GM18858 (cell line): ENCODE measurements around the gene CYP11A1.

ENCODE experiments used
- ATAC-seq: cut with Tn5 transposase; IDR thresholded peaks from one replicate; pipeline ENCODE4 v1.9.1; 2021; ENCODE audit not compliant: unreplicated experiment

The CYP11A1 gene

DNA sequence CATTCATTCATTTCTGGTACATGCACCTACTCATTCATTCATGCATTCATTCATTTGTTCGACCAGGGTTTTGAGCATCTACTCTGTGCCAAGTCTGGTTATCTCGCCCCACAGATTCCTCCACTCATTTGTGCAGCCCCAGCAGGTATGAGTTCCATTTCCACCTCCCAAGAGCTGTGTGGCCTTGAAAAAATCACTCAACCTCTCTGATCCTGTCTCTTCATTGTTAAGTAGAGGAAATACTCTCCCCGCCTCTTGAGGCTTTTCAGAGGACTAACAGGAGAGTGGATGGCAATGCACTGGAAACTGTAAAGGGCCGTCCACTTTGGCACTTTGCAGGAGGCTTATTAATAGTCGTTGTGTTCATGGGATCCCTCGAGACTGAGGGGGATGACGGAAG, 61.8 kb downstream of the CYP11A1 start:
- ATAC-seq = no peak

DNA sequence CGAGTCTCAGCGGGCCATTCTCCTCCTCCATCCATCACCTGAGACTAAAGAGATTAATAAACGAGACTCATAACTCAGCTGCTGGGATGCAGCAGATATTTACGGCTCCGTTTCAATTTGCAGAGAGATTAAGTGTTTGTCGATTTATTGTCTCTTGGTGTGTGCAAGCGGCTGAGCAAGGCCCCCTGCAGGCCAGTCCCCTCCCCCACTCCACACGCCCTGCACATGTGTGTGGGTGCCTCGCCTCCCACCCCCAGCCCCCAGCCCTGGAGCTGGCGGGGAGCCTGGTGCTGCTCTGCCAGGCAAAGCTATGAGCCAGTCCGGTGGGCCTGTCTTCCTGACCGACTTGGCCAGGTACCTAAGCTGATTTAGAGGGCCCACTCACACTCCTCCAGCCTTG, 63.0 kb downstream of the CYP11A1 start:
- no peak for ATAC-seq

DNA sequence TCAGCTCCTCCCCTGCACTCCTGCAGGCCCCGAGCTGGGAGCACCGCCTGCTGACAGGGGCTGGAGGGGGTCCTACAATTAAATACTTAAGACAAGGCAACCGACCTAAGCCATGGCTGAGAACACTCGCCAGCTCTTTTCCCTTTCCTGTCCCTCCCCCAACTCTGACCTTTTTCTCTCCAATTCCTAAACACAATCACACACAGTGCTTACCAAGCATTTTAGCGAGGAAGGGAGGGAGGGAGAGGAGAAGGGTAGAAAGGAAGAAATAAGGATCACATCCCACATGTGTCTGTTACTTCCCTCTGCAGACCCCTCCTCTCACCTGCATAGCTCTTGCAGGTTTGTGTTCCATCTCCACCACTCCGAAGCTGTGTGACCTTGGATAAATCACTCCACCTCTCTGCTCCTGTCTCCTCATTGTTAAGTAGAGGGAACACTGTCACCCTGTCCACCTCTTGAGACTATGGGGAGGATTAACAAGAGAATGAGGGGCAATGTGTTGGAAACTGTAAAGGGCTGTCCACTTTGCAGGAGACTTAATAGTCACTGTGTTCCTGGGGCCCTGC, 63.6 kb downstream of the CYP11A1 start:
- ATAC-seq = no peak

DNA sequence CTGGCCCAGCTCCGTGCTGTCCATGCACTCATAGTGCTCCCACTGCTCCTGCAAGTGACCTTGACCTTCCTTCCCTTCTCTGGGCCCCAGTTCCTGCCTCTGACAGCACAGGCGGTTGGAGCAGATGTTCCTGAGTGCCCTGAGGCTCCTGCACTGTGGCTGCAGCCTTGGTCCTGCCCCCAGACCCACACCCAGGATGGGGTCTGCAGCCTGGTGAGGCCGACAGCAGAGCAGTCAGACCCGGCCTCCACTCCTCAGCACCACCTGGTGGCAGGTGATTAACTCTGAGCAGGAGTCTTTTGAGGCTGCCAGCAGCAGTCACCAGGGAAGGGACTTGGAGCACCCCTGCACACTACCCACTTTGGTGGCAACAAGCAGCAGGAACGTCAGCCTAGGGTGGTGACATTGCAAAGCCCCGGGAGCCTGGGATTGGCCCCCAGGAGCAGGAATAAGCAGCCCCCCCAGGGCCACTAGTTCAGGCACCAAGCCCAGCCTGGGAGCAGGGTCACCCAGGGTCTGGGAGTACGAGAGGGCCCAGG, 64.6 kb downstream of the CYP11A1 start:
- no peak for ATAC-seq

DNA sequence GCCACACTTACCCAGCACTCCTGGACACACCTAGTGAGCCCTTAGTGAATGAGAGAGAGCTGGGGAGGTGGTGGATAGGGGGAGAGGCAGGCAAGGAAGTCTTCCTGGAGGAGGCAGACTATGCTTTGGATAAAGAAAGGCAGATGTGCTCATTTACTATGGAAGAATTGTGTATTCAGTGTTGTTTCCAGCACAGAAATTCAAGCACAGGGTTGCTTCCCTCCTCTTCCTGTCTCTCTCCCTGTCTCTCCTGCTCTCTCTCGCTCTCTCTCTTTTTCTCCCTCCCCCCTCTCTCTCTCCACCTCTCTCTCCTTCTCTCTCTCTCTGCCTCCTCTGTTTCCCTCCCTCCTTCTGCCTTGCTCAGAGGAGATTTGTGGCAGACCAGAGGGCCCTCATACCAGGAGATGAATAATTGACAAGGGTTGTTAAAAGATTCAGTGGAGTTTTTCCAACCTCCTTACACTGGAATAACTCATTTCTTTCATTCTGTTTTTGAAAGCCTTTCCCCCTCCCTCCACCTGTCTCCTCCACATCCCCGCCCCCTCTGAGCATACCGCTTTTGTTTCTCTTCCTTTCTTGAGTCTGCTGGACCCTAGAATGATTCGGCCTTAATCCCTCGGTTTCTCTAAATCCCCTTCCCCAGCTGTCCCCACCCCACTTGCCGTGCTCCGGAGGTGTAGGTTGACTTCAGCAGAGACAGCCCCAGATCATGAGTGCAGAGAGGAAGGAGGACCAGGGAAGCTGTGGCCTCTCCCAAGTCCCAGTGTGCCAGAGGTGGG, 65.7 kb downstream of the CYP11A1 start:
- no peak for ATAC-seq

DNA sequence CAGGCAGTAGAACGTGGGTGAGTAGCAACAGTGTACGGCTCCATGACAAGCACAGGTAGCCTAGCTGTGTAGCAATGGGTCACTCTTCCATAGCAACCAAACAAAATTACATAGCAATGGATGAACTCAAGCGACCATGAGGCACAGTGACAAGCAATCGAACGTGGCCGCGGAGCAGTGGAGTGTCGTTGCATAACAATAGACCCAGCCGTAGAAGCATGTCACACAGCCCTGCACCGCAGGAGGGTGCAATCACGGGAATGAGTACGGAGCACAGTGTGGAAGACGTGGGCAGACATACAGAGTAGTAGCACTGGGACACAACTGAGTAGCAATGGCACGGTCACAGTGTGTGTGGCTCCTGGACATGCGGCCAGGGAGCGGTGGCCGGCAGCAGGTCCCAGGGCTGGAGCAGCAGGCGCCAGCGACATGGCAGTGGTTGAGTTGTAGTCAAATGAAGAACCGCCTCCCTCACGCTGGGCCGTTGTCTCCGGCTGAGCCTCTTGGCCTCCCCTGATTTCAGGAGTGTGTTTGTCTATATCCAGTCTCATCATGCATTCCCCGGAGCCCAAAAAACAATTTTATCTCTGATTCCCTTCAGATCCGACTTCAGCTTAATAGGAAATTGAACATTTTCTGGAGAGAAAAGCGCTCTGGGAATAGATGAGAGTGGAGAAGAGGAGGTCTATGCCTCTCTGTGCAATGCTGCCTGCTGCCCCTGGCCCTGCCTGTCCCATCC, 67.2 kb downstream of the CYP11A1 start:
- no peak for ATAC-seq

DNA sequence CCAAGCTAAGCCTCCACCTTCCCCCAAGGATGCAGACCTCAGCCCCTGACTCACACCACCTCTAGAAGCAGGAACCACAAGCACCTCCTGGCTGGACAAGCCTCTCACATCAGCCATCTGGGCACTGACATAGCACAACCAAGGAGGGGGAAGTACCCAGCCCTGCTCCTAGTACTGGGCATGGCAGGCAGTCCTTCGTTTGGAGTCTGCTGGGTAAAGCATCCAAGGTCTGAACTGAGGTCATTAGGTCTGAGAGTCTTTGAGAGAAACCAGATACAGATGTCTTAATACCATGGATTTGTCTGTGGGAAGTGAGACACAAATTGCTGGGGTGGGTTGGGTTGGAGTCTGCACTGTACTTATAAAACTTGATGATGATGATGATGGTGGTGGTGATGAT, 69.6 kb downstream of the CYP11A1 start:
- no peak for ATAC-seq

DNA sequence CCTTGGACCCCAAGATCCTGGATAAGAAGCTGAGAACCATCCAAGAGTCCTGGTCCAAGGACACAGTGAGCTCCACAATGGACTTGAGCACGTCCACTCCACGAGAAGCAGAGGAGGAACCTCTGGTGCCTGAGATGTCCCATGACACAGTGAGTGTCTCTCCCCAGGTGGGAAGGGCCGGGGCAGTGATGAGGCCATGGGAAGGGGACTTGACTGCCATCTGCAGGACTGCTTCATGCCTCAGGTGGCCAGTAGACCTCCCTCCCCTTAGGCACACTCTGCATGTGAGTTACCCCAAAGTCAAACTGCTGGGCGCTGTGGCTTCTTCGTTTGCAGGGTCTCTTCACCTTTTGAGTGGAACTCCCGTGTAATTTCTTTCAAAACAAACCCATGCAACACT, 71.6 kb downstream of the CYP11A1 start:
- ATAC-seq = no peak

DNA sequence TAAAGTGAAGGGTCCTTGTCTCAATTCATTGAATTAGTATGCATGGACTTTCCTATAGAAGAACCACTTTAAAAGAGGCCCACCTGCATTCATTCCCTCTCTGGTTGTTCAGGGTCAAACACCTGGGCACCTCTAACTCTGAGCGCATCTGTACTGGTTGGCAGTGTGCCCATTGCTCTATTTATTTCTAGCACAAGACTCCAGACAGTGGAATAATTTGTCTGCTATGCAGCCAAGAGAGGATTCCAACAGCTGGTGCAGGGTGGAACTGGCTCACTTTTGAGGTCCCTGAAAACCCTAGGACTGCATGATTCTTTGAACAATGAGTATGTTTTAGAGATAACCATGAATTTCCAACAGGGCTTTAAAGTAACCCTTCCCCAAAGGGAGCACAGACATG, 73.4 kb downstream of the CYP11A1 start:
- no peak for ATAC-seq

DNA sequence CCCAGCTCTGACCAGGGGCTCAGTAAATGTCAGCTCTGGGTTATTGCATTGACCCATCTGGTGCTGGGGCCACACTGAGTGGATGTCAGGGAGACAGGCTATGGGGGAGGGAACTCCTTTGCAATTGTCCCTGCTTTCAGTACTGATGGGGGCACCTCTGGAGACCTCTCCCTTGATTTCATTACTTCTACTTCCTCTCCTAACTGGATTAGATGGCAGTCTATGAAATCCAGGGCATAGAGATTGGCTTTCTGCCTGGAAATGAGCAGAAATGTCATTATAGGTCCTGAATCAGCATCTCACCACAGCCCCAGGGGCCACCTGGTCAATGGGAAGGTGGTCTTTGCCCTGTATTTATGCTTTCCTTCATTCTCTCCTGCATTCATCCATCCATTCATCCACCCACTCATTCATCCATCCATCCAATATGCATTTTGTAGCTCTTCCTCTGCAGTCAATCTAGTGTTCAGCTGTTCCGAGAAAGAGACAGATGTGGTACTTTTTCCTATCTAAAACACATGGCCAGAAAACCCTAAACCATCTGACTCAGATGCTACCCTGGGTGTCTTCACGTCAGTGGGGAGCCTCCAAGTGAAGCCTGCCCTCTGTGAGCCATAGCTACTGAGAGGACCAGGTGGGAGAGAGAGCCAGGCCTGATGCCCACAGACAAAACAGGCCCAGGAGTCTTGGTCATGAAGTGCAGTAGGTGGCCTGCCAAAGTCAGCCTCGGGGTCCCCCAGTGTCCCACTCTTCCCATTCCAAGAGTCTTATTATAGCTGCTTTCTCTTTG, 74.2 kb downstream of the CYP11A1 start:
- ATAC-seq = no peak

DNA sequence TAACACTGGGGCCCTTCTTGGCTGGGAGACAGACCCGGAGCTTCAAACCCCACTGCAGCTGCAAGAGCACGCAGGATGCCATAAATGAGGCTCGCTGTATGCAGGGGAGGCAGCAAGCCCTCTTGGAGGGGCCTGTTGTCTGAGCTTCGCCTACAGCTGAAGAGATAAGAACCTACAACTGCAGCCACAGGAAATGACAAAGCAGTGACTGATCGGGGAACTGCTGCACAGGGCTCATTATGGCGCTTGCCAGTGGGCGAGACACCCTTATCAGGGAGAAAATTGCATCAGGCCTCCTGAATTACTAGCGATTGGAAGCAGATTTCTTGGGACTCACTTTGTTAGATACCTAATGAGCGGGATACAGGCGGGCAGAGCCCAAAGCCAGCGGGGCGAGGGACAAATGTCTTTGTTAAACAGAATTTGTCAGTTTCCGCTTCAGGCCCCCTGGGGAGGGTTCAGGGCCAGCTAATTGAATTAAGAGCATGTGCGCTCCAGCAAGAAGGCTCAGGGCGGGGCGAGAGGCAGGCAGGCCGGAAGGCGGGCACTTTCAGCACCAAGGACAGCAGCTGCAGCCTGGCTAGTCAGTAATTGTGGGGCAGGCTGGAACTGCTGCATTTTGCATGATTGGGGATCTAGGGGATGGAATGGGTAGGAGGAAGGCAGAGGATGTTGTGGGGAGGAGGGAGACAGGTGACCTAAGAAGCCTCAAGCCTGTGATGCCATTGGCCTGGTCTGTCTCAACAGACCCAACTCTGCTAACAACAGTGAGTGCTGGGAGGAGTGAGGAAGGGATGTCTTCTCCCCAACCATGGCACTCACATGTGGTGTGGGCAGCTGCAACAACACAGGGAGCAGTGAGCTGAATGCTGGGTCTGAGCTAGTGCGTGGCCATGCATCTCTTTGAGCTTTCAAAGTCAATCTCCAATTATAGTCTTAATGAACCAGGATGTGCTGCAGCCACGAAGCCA, 76.1 kb downstream of the CYP11A1 start:
- no peak for ATAC-seq

DNA sequence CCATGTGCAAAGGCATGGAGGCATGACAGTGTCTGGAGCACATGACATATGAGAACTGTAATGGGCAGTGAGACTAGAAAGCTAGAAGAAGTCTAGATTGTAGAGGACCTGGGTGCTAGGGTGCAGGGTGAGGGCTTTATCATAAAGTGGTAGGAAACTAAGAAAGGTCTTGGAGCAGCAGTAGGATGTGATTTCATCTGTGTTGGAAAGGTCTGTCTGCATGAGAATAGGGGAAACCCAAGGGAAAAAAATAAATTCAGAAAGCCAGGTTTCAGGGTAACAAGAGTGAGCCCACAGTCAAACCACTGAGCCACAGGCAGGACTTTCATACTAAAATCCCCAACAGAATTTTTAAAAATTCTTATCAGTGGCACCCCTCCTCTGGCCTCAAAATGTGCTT, 76.8 kb downstream of the CYP11A1 start:
- ATAC-seq = no peak

DNA sequence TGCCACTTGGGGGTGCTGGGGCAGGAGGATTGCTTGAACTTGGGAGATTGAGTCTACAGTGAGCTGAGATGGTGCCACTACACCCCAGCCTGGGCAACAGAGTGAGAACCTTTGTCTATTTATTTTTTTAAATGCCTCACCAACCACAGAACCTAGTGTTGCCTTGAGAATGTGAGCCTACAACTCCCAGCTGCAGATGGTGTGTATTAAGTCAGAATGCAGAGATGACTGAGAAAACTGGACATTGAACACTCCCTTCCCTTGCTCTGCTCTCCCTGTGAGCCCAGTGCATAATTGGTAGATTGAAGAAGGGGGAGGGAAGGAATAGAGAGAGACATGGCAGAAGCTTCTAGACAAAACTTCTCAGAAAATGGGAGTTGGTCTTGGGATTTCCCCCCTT, 77.8 kb downstream of the CYP11A1 start:
- no peak for ATAC-seq
